ENCODE data around the gene CDH13.

CDH13 gene

GRCh38 chr16:82833378-82833993 lies 206.7 kb downstream of the CDH13 start:
- TF ChIP-seq, protein P1, sequence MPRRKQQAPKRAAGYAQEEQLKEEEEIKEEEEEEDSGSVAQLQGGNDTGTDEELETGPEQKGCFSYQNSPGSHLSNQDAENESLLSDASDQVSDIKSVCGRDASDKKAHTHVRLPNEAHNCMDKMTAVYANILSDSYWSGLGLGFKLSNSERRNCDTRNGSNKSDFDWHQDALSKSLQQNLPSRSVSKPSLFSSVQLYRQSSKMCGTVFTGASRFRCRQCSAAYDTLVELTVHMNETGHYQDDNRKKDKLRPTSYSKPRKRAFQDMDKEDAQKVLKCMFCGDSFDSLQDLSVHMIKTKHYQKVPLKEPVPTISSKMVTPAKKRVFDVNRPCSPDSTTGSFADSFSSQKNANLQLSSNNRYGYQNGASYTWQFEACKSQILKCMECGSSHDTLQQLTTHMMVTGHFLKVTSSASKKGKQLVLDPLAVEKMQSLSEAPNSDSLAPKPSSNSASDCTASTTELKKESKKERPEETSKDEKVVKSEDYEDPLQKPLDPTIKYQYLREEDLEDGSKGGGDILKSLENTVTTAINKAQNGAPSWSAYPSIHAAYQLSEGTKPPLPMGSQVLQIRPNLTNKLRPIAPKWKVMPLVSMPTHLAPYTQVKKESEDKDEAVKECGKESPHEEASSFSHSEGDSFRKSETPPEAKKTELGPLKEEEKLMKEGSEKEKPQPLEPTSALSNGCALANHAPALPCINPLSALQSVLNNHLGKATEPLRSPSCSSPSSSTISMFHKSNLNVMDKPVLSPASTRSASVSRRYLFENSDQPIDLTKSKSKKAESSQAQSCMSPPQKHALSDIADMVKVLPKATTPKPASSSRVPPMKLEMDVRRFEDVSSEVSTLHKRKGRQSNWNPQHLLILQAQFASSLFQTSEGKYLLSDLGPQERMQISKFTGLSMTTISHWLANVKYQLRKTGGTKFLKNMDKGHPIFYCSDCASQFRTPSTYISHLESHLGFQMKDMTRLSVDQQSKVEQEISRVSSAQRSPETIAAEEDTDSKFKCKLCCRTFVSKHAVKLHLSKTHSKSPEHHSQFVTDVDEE (CRISPR knock-in tag; IDR thresholded peaks at IDR 0.05): no peak
- TF ChIP-seq, protein P2, sequence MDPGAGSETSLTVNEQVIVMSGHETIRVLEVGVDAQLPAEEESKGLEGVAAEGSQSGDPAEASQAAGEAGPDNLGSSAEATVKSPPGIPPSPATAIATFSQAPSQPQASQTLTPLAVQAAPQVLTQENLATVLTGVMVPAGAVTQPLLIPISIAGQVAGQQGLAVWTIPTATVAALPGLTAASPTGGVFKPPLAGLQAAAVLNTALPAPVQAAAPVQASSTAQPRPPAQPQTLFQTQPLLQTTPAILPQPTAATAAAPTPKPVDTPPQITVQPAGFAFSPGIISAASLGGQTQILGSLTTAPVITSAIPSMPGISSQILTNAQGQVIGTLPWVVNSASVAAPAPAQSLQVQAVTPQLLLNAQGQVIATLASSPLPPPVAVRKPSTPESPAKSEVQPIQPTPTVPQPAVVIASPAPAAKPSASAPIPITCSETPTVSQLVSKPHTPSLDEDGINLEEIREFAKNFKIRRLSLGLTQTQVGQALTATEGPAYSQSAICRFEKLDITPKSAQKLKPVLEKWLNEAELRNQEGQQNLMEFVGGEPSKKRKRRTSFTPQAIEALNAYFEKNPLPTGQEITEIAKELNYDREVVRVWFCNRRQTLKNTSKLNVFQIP (CRISPR knock-in tag; IDR thresholded peaks at IDR 0.05; ENCODE audit: borderline replicate concordance, low read depth): no peak

GRCh38 chr16:82834151-82834815 lies 207.5 kb downstream of the CDH13 start:
- TF ChIP-seq TOX (CRISPR knock-in tag; IDR thresholded peaks at IDR 0.05; ENCODE audit: borderline replicate concordance): no peak
- no peak for TF ChIP-seq TCF4 (CRISPR knock-in tag; IDR thresholded peaks at IDR 0.05; ENCODE audit: borderline replicate concordance)
- TF ChIP-seq CSRNP3 (CRISPR knock-in tag; IDR thresholded peaks at IDR 0.05): no peak
- no peak; the same call in 2 of the 3 replicates for ATAC-seq

More at GRCh38 chr16:82833378-82833993, 206.7 kb downstream of the CDH13 start:
- no peak for ATAC-seq

DNA sequence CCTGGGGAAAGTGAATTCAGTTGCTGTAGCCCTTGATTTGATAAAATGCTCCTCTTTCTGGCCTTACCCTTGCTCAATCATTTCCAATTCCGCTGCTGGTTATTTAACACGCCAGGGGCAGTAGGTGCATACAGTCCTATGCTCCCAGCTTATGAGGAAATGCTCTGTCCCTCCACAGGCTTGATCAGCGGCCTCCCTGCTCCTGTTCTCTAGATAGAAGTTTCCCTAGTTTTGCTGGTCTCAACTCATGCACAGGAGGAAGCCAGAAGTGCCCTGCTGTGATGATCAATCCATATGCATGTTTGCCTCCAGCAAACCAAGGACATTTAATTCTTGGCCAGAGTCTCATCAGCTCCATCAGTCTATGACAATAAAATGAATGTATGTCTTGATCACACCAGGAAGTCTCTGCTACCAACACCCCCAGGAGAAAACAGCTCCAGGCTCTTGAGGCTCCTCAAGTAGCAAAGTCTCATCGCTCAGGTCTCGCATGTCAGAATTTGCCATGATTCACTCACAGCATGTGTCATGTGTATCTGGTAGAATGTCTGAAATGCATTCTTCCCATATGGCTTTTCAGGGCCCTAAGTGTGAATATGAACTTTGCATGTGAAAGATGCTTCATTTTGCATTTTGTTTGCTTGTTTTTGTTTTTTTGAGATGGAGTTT lies 208.9 kb downstream of the CDH13 start:
- no peak for ATAC-seq
- TF ChIP-seq ESRRG (CRISPR knock-in tag; IDR thresholded peaks at IDR 0.05) (no peak), PPARA (CRISPR knock-in tag; IDR thresholded peaks at IDR 0.05; ENCODE audit: borderline replicate concordance) (no peak), CSRNP3 (CRISPR knock-in tag; IDR thresholded peaks at IDR 0.05) (no peak), SNAI2 (CRISPR knock-in tag; IDR thresholded peaks at IDR 0.05) (no peak), RARB (CRISPR knock-in tag; IDR thresholded peaks at IDR 0.05) (no peak), ZNF70 (CRISPR knock-in tag; IDR thresholded peaks at IDR 0.05) (no peak), PATZ1 (CRISPR knock-in tag; IDR thresholded peaks at IDR 0.05; ENCODE audit: borderline replicate concordance) (no peak), ZC3H10 (CRISPR knock-in tag; IDR thresholded peaks at IDR 0.05) (no peak), ARNTL (CRISPR knock-in tag; IDR thresholded peaks at IDR 0.05; ENCODE audit: borderline replicate concordance, low read depth) (no peak), TCF4 (CRISPR knock-in tag; IDR thresholded peaks at IDR 0.05; ENCODE audit: borderline replicate concordance) (no peak), OSR1 (CRISPR knock-in tag; IDR thresholded peaks at IDR 0.05) (no peak)
- TF ChIP-seq, protein P1 (CRISPR knock-in tag; IDR thresholded peaks at IDR 0.05): no peak

Data from SK-N-SH treated with all-trans-retinoic acid at 6 μM for 48 hours (cell line).